Natural killer cell (primary cell): ENCODE results near the gene MTCP1. TPM values are rescaled to one million over a fixed set of nuclear protein-coding genes. Genes with fewer than 3 reads are reported as not detected.

Experiments used
- ATAC-seq, 3 donors: fragments of 150-1000 bp in 2 of 3; fragments of 200-7000 bp in 1 of 3; cut with Tn5 transposase; 1 replicate in 1 of 3; 2 replicates in 2 of 3; pipeline ENCODE4 v1.10.0; 2021; ENCODE audit warnings: mild to moderate bottlenecking in 2 of 3, moderate library complexity in 2 of 3
- DNase-seq, 2 donors: peaks; one replicate each; pipeline versions ENCODE4 v3.0.0 to v3.0.0-alpha.2; 2013 to 2021; ENCODE audit warnings: mixed read lengths in 1 of 2
- H3K27ac ChIP-seq: one replicate; pipeline ENCODE4 v1.5.1; 2013; ENCODE audit warnings: mild to moderate bottlenecking, low read length
- H3K27me3 ChIP-seq: one replicate; pipeline ENCODE4 v1.6.1; 2013; ENCODE audit warnings: low read length; ENCODE audit not compliant: control insufficient read depth, insufficient read depth
- H3K36me3 ChIP-seq: one replicate; pipeline ENCODE4 v1.6.1; 2013; ENCODE audit warnings: low read length; ENCODE audit not compliant: control insufficient read depth, insufficient read depth
- H3K4me1 ChIP-seq: one replicate; pipeline ENCODE4 v1.6.1; 2013; ENCODE audit warnings: low read length; ENCODE audit not compliant: control insufficient read depth, insufficient read depth
- H3K4me3 ChIP-seq: one replicate; pipeline ENCODE4 v1.5.1; 2013; ENCODE audit warnings: low read length
- H3K9me3 ChIP-seq: one replicate; pipeline ENCODE4 v1.6.1; 2013; ENCODE audit warnings: low read length; ENCODE audit not compliant: control insufficient read depth, insufficient read depth
- H3K27ac Mint-ChIP-seq, 2 donors: one replicate each; pipeline ENCODE4 v1.8.0; 2022; ENCODE audit warnings: mild to moderate bottlenecking in 2 of 2, mixed read lengths in 2 of 2, moderate library complexity in 1 of 2
- H3K27me3 Mint-ChIP-seq, 2 donors: one replicate each; pipeline ENCODE4 v1.8.0; 2022; ENCODE audit warnings: low read depth in 2 of 2, mixed read lengths in 2 of 2
- H3K36me3 Mint-ChIP-seq: one replicate; pipeline ENCODE4 v1.8.0; 2022; ENCODE audit warnings: mixed read lengths
- H3K4me1 Mint-ChIP-seq, 2 donors: one replicate each; pipeline ENCODE4 v1.8.0; 2022; ENCODE audit warnings: mixed read lengths in 2 of 2
- H3K4me3 Mint-ChIP-seq: one replicate; pipeline ENCODE4 v1.8.0; 2022; ENCODE audit warnings: mild to moderate bottlenecking, moderate library complexity, mixed read lengths
- H3K9me3 Mint-ChIP-seq, 2 donors: one replicate each; pipeline ENCODE4 v1.8.0; 2022; ENCODE audit warnings: mixed read lengths in 2 of 2
- CTCF ChIP-seq: fragments of 200-600 bp; IDR thresholded peaks from one replicate; pipeline ENCODE4 v1.8.0; 2022; ENCODE audit warnings: antibody characterized with exemption
- WGBS: methylation state at CpG from one replicate; pipeline ENCODE4 v1.1.7; 2013; ENCODE audit warnings: missing lambda C conversion rate; ENCODE audit not compliant: insufficient coverage; 5-methylcytosine and 5-hydroxymethylcytosine counted together
- intact Hi-C: fragments of 100-400 bp; cut with micrococcal nuclease; formaldehyde crosslinking; loops from one replicate; pipeline ENCODE4 v1.14.2; 2022
- total RNA-seq, 4 donors: library from RNA; stranded (reverse); fragments of 120-200 nt in 1 of 4; gene quantifications; one replicate each; pipeline versions ENCODE4 v1.2.3 to v1.2.4, GENCODE V29; 2013 to 2022

MTCP1 gene
- total RNA-seq, 3 donors from 2014 or later (not counting 1 experiment from before 2014, with no cell fraction given) = 12.1 to 17.3 (median 14.0) TPM

GRCh38 chrX:155048977-155049619 is 21.8 kb downstream of the MTCP1 start:
- H3K27ac Mint-ChIP-seq = no peak overlapping the region
- H3K4me3 ChIP-seq = no peak overlapping the region
- peak; percentile 42 for TF ChIP-seq CTCF
- WGBS = 50% methylated on average over 5 of the region's 9 CpGs
- peaks cover 0 to 22% of the 10 kb centered on the region in 2 donors for H3K4me1 Mint-ChIP-seq
- no peak overlapping the region for H3K27ac ChIP-seq
- H3K4me1 ChIP-seq = no peaks in the 10 kb centered on the region
- ATAC-seq (peak in 2 of 3 donors; percentile 34 to 57), DNase-seq (peak in 1 of 2 donors; percentile 72)
- no peak overlapping the region for H3K4me3 Mint-ChIP-seq
- H3K27me3 Mint-ChIP-seq = no peaks in the 10 kb centered on the region
- peaks cover 10% of the 10 kb centered on the region for H3K36me3 ChIP-seq
- no peaks in the 10 kb centered on the region for H3K9me3 ChIP-seq
- intact Hi-C loops = loop anchor here (2.0 kb wide), 1 partner anchor 68 kb away; no protein-coding TSS in a partner anchor
- no peaks in the 10 kb centered on the region for H3K27me3 ChIP-seq
- no peaks in the 10 kb centered on the region for H3K9me3 Mint-ChIP-seq
- H3K36me3 Mint-ChIP-seq = no peaks in the 10 kb centered on the region

- no peak for DNase-seq
- Mint-ChIP-seq H3K9me3 (no peaks in the 10 kb centered on the region), H3K27ac (no peak overlapping the region), H3K36me3 (no peaks in the 10 kb centered on the region), H3K4me3 (no peak overlapping the region), H3K4me1 (peaks cover 0 to 19% of the 10 kb centered on the region in 2 donors), H3K27me3 (no peaks in the 10 kb centered on the region)
- Histone ChIP-seq H3K27me3 (no peaks in the 10 kb centered on the region), H3K4me1 (no peaks in the 10 kb centered on the region), H3K4me3 (no peak overlapping the region), H3K9me3 (no peaks in the 10 kb centered on the region), H3K27ac (no peak overlapping the region), H3K36me3 (peaks cover 10% of the 10 kb centered on the region)
- intact Hi-C loops = no loop called here
- no peak for ATAC-seq
- TF ChIP-seq CTCF = no peak
- 79% methylated on average over 4 of the region's 5 CpGs for WGBS
Measured at GRCh38 chrX:155046811-155047528, 24.0 kb downstream of the MTCP1 start.

GRCh38 chrX:155046129-155046810 is 24.7 kb downstream of the MTCP1 start:
- Mint-ChIP-seq H3K9me3 (no peaks in the 10 kb centered on the region), H3K27ac (no peak overlapping the region), H3K27me3 (no peaks in the 10 kb centered on the region), H3K36me3 (no peaks in the 10 kb centered on the region), H3K4me3 (no peak overlapping the region), H3K4me1 (peaks cover 0 to 19% of the 10 kb centered on the region in 2 donors)
- no peak overlapping the region for H3K4me3 ChIP-seq
- intact Hi-C loops = no loop called here
- no peaks in the 10 kb centered on the region for H3K4me1 ChIP-seq
- H3K9me3 ChIP-seq = no peaks in the 10 kb centered on the region
- H3K27ac ChIP-seq = no peak overlapping the region
- ATAC-seq (no peak), DNase-seq (no peak)
- no peaks in the 10 kb centered on the region for H3K27me3 ChIP-seq
- WGBS = 100% methylated on average over 4 of the region's 6 CpGs
- peaks cover 5% of the 10 kb centered on the region for H3K36me3 ChIP-seq
- TF ChIP-seq CTCF = no peak
